Brain microvascular endothelial cell (primary cell): ENCODE data around the gene BRS3.

Experiments
- DNase-seq: peaks from one replicate; pipeline ENCODE4 v3.0.0-alpha.2; 2020
- H3K27ac ChIP-seq: fragments of 250-450 bp; sonication (Bioruptor Pico); 2 replicates; pipeline ENCODE4 v1.5.1; 2020; ENCODE audit warnings: mild to moderate bottlenecking, moderate library complexity
- H3K27me3 ChIP-seq: fragments of 250-450 bp; sonication (Bioruptor Pico); replicated peaks from 2 replicates; pipeline ENCODE4 v1.5.1; 2020; ENCODE audit warnings: mild to moderate bottlenecking
- H3K36me3 ChIP-seq: fragments of 250-450 bp; sonication (Bioruptor Pico); replicated peaks from 2 replicates; pipeline ENCODE4 v1.5.1; 2020; ENCODE audit warnings: mild to moderate bottlenecking
- H3K4me3 ChIP-seq: 2 replicates; pipeline ENCODE4 v1.5.1; 2011; ENCODE audit warnings: low read depth, mild to moderate bottlenecking, control low read depth, low read length, moderate library complexity
- in situ Hi-C: cut with HindIII; loops from 2 replicates; pipeline ENCODE4 v1.10.0; 2017; ENCODE audit warnings: low sequenced_read_pairs, low pct_ligation_motif_present
- TF ChIP-seq, protein P1 (sequence below): IDR thresholded peaks from 2 replicates; pipeline ENCODE4 v1.5.1; 2011; ENCODE audit warnings: low read depth, mild to moderate bottlenecking, moderate library complexity, low read length, control low read depth, inconsistent platforms; ENCODE audit errors: missing control alignments

BRS3 gene

DNA sequence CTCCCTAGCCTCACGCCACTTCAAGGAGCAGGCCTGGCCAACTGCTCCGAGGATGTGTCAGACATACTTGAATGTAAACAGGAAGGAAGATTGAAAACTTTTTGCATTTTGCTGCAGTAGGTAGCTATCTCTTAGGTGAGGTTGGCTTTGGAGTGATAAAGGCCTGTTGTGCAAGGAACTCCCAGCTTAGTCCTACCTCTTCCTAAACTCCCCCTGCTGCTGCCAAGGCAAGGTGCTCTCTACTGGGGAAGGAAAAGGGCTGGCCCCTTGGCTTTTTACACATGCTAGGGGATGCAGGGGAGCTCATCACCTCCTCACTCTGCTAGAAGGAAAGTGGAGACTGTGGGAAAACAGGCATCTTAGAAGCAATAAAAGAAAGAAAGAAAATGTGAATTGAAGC lies 10.7 kb upstream of the BRS3 start:
- DNase-seq: no peak
- H3K4me3 ChIP-seq: no peak overlapping the region
- H3K27me3 ChIP-seq: no peaks in the 10 kb centered on the region
- in situ Hi-C loops: no loop called here
- H3K27ac ChIP-seq: no peak overlapping the region
- TF ChIP-seq, protein P1, sequence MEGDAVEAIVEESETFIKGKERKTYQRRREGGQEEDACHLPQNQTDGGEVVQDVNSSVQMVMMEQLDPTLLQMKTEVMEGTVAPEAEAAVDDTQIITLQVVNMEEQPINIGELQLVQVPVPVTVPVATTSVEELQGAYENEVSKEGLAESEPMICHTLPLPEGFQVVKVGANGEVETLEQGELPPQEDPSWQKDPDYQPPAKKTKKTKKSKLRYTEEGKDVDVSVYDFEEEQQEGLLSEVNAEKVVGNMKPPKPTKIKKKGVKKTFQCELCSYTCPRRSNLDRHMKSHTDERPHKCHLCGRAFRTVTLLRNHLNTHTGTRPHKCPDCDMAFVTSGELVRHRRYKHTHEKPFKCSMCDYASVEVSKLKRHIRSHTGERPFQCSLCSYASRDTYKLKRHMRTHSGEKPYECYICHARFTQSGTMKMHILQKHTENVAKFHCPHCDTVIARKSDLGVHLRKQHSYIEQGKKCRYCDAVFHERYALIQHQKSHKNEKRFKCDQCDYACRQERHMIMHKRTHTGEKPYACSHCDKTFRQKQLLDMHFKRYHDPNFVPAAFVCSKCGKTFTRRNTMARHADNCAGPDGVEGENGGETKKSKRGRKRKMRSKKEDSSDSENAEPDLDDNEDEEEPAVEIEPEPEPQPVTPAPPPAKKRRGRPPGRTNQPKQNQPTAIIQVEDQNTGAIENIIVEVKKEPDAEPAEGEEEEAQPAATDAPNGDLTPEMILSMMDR: no peak
- H3K36me3 ChIP-seq: no peaks in the 10 kb centered on the region

DNA sequence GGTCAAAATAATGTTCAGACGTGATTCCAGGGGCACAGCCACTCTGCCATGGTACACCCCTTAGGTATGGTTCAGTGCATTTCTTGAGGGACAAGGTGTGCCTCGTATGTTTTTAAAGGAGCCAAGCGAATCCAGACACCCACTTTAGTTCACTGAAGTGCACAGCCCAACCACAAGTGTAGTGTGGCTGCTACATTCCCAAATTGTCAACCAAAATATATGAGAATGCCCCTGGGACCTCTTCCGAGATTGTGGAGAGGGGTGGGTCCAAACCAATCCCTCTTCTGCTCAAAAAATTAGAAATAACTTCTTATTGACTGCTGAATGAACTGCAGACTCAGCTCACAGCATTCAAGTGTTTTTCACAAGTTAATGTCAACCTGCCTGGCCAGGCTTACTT lies 7.4 kb upstream of the BRS3 start:
- Histone ChIP-seq H3K27me3 (no peaks in the 10 kb centered on the region), H3K27ac (no peak overlapping the region), H3K4me3 (no peak overlapping the region), H3K36me3 (no peaks in the 10 kb centered on the region)
- no peak for DNase-seq
- TF ChIP-seq, protein P1: no peak
- in situ Hi-C loops: no loop called here

DNA sequence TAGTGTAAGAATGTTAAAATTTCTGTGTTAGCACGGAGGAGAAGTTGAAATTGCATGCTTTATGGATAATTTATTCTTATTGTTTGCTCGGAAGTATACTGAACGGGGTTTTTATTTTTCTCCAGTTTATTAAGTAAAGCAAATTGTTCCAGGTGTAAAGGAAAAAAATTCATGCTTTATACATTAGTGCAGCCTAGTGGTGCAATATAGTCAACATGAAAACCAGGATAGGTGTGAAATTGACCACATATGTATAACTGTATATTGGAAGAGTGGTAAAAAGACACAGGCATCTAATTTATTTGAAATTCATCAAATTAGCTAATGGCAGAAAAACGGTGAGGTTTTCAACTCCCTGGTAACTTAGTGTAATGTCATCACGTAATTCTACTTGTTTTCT lies 959 bp downstream of the BRS3 start:
- Histone ChIP-seq H3K36me3 (no peaks in the 10 kb centered on the region), H3K27ac (no peak overlapping the region), H3K4me3 (no peak overlapping the region), H3K27me3 (no peaks in the 10 kb centered on the region)
- in situ Hi-C loops: no loop called here
- no peak for DNase-seq
- TF ChIP-seq, protein P1: no peak

DNA sequence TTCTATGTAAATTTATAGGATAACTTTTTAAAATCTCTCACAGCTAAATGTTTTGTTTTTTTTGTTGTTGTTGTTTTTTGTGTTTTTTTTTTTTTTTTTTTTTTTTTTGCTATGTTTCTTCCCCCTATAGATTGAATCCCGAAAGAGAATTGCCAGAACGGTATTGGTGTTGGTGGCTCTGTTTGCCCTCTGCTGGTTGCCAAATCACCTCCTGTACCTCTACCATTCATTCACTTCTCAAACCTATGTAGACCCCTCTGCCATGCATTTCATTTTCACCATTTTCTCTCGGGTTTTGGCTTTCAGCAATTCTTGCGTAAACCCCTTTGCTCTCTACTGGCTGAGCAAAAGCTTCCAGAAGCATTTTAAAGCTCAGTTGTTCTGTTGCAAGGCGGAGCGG lies 4.1 kb downstream of the BRS3 start:
- TF ChIP-seq, protein P1: no peak
- in situ Hi-C loops: no loop called here
- H3K36me3 ChIP-seq: no peaks in the 10 kb centered on the region

DNA sequence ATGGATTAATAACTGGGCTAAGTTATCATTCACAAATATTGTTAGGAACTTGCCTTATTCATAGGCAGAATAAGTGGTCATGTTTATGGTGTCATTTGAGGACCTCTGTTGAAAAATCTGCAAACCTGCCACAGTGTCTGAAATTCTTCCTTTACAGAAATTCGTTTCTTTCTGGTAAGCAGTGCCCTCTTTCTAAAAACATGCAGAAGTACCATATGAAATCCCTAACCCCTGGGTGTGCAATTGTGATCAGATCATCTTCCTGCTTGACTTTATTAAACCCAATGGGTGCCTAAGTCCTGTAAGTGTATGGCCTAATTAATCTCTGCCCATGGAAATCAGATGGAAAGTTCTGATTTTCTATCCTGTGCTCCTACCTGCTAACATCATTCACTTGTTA lies 5.3 kb downstream of the BRS3 start:
- TF ChIP-seq, protein P1: no peak
- in situ Hi-C loops: no loop called here

More for the DNA sequence above, 4.1 kb downstream of the BRS3 start:
- no peak overlapping the region for H3K4me3 ChIP-seq
- no peak for DNase-seq
- H3K27me3 ChIP-seq: no peaks in the 10 kb centered on the region
- no peak overlapping the region for H3K27ac ChIP-seq

DNA sequence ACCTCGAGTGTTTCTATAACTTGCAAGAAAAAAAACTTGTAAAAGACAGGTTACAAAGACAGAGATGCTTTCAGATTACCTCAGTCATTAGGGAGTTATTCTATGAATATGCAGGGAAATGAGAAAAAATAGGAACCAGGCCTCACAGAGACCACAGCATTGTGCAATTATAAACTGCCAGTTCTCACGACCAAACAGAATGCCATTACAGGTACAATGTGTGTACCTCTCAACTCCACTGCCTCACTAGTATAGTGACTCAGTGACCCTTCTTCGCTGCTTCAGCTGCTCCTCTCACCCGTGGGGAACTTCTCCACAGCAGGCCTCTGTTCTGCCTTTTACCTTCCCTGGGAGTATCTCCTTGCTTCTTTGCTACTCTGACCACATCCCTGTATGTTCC lies 7.3 kb downstream of the BRS3 start:
- no peak for DNase-seq
- Histone ChIP-seq H3K4me3 (no peak overlapping the region), H3K27ac (no peak overlapping the region), H3K36me3 (no peaks in the 10 kb centered on the region), H3K27me3 (no peaks in the 10 kb centered on the region)
- in situ Hi-C loops: no loop called here
- TF ChIP-seq, protein P1: no peak

More for the DNA sequence above, 5.3 kb downstream of the BRS3 start:
- DNase-seq: no peak
- H3K4me3 ChIP-seq: no peak overlapping the region
- no peaks in the 10 kb centered on the region for H3K27me3 ChIP-seq
- no peak overlapping the region for H3K27ac ChIP-seq
- no peaks in the 10 kb centered on the region for H3K36me3 ChIP-seq
